Dedifferentiated amniotic fluid mesenchymal stem cell (primary cell): ENCODE measurements around the gene LGALS9B.
"Not testable (repeated sequence)": the region's sequence is repeated elsewhere in the genome, so short reads cannot be mapped to it uniquely, and the experiment has no call there.

Source experiments
- DNase-seq: peaks from one replicate; pipeline ENCODE4 v3.0.0-alpha.2; 2016; ENCODE audit errors: extremely low spot score

Gene LGALS9B

GRCh38 chr17:20466999-20467398 is 340 bp downstream of the LGALS9B start:
- DNase-seq, result not testable (repeated sequence)

GRCh38 chr17:20466553-20466952 is 786 bp downstream of the LGALS9B start:
- not testable (repeated sequence) for DNase-seq

- DNase-seq, result not testable (repeated sequence)
Observed at GRCh38 chr17:20465535-20465934, 1.8 kb downstream of the LGALS9B start.

GRCh38 chr17:20464854-20465414 is 2.4 kb downstream of the LGALS9B start:
- DNase-seq, result not testable (repeated sequence)

GRCh38 chr17:20462158-20462557 is 5.2 kb downstream of the LGALS9B start:
- not testable (repeated sequence) for DNase-seq

- DNase-seq, result not testable (repeated sequence)
Observed at GRCh38 chr17:20457848-20458381, 9.4 kb downstream of the LGALS9B start.

GRCh38 chr17:20455106-20455505 is 12.2 kb downstream of the LGALS9B start:
- DNase-seq, result not testable (repeated sequence)

- not testable (repeated sequence) for DNase-seq
Observed at GRCh38 chr17:20453820-20454434, 13.4 kb downstream of the LGALS9B start.

- DNase-seq, result not testable (repeated sequence)
Observed at GRCh38 chr17:20450852-20451251, 16.5 kb downstream of the LGALS9B start.

- DNase-seq, result not testable (repeated sequence)
Observed at GRCh38 chr17:20447534-20448321, 19.6 kb downstream of the LGALS9B start.

- DNase-seq, result not testable (repeated sequence)
Observed at GRCh38 chr17:20446895-20447294, 20.4 kb downstream of the LGALS9B start.

- not testable (repeated sequence) for DNase-seq
Observed at GRCh38 chr17:20444581-20445236, 22.6 kb downstream of the LGALS9B start.

- DNase-seq, result not testable (repeated sequence)
Observed at GRCh38 chr17:20444173-20444572, 23.2 kb downstream of the LGALS9B start.

- DNase-seq, result not testable (repeated sequence)
Observed at GRCh38 chr17:20443632-20444031, 23.7 kb downstream of the LGALS9B start.

- not testable (repeated sequence) for DNase-seq
Observed at GRCh38 chr17:20440665-20441064, 26.7 kb downstream of the LGALS9B start.

GRCh38 chr17:20435166-20435565 is 32.2 kb downstream of the LGALS9B start:
- DNase-seq, result not testable (repeated sequence)

GRCh38 chr17:20433382-20433781 is 34.0 kb downstream of the LGALS9B start:
- DNase-seq, result not testable (repeated sequence)

- not testable (repeated sequence) for DNase-seq
Observed at GRCh38 chr17:20427264-20427663, 40.1 kb downstream of the LGALS9B start.

- DNase-seq, result not testable (repeated sequence)
Observed at GRCh38 chr17:20422826-20423225, 44.5 kb downstream of the LGALS9B start.

- DNase-seq, result not testable (repeated sequence)
Observed at GRCh38 chr17:20418838-20419237, 48.5 kb downstream of the LGALS9B start.

GRCh38 chr17:20417492-20418080 is 49.8 kb downstream of the LGALS9B start:
- not testable (repeated sequence) for DNase-seq
